HG02840 (cell line): ENCODE results near the gene POLD2.

ENCODE experiments used
- ATAC-seq: cut with Tn5 transposase; IDR thresholded peaks from one replicate; pipeline ENCODE4 v1.9.1; 2021; ENCODE audit warnings: mild to moderate bottlenecking, moderate library complexity, moderate number of reproducible peaks; ENCODE audit not compliant: unreplicated experiment, low FRiP score

The POLD2 gene

GRCh38 chr7:44084701-44085100 lies 38.6 kb downstream of the POLD2 start:
- no peak for ATAC-seq

- ATAC-seq, result no peak
These were observed 39.6 kb downstream of the POLD2 start for GRCh38 chr7:44083796-44084195.

GRCh38 chr7:44082541-44083207 lies 40.7 kb downstream of the POLD2 start:
- ATAC-seq, result peak; percentile 91

- no peak for ATAC-seq
These were observed 42.0 kb downstream of the POLD2 start for GRCh38 chr7:44081266-44081748.

GRCh38 chr7:44080686-44081265 lies 42.6 kb downstream of the POLD2 start:
- ATAC-seq, result no peak

GRCh38 chr7:44080118-44080517 lies 43.2 kb downstream of the POLD2 start:
- no peak for ATAC-seq

GRCh38 chr7:44079331-44080021 lies 43.9 kb downstream of the POLD2 start:
- ATAC-seq, result no peak

- no peak for ATAC-seq
These were observed 44.8 kb downstream of the POLD2 start for GRCh38 chr7:44078521-44078920.

- no peak for ATAC-seq
These were observed 45.7 kb downstream of the POLD2 start for GRCh38 chr7:44077681-44078091.

- ATAC-seq, result no peak
These were observed 46.3 kb downstream of the POLD2 start for GRCh38 chr7:44077061-44077460.

GRCh38 chr7:44076101-44076895 lies 47.0 kb downstream of the POLD2 start:
- no peak for ATAC-seq

- ATAC-seq, result no peak
These were observed 47.9 kb downstream of the POLD2 start for GRCh38 chr7:44075296-44076075.

GRCh38 chr7:44074349-44074695 lies 49.0 kb downstream of the POLD2 start:
- ATAC-seq, result no peak

- ATAC-seq, result no peak
These were observed 49.5 kb downstream of the POLD2 start for GRCh38 chr7:44073664-44074348.

- ATAC-seq, result no peak
These were observed 50.8 kb downstream of the POLD2 start for GRCh38 chr7:44072364-44073231.

GRCh38 chr7:44071726-44072363 lies 51.5 kb downstream of the POLD2 start:
- no peak for ATAC-seq

- ATAC-seq, result no peak
These were observed 55.3 kb downstream of the POLD2 start for GRCh38 chr7:44068054-44068453.
